ENCODE measurements around the gene DNAJC16. TPM values are rescaled to one million over a fixed set of nuclear protein-coding genes. Genes with fewer than 3 reads are reported as not detected.

The DNAJC16 gene
- total and polyA plus RNA-seq, 9 of the 15 experiments (the other 6 are each of a cell fraction or from before 2014, with no cell fraction given): 6.9 to 16.8 (median 12.8) TPM

GRCh38 chr1:15623435-15623834, 96.8 kb downstream of the DNAJC16 start:
- Histone ChIP-seq H3K27ac (ENCODE audit: extremely low read depth, low read depth, low read length) (no peak overlapping the region), H3K4me2 (ENCODE audit: insufficient read depth, low read length) (no peak overlapping the region), H3K9ac (ENCODE audit: insufficient read depth in 1 of 2, low read depth in 2 of 2, low read length in 2 of 2) (no peak overlapping the region), H3K4me1 (replicated peaks in 1 of 2; ENCODE audit: control insufficient read depth in 2 of 2, insufficient read depth in 2 of 2, low read length in 2 of 2) (peaks cover 26 to 70% of the 10 kb centered on the region in 2 experiments), H3K9me1 (ENCODE audit: control insufficient read depth, insufficient read depth, low read length) (no peaks in the 10 kb centered on the region), H4K20me1 (replicated peaks; ENCODE audit: control insufficient read depth, insufficient read depth, low read length) (0 out of 2 replicates have a peak, but pooled peaks cover 4% of the 10 kb centered on the region), H3K4me3 (no peak overlapping the region), H3K9me3 (replicated peaks; ENCODE audit: control insufficient read depth, insufficient read depth, low read depth, low read length) (no peaks in the 10 kb centered on the region), H3K79me2 (ENCODE audit: control insufficient read depth, insufficient read depth, low read length) (peaks cover 100% of the 10 kb centered on the region), H3K36me3 (ENCODE audit: control insufficient read depth, insufficient read depth, low read length) (peaks cover 63% of the 10 kb centered on the region), H3K27me3 (ENCODE audit: control insufficient read depth in 2 of 2, insufficient read depth in 2 of 2, low read length in 2 of 2) (no peaks in the 10 kb centered on the region), H2AFZ (ENCODE audit: low read depth, low read length) (no peak overlapping the region)
- POLR2A ChIA-PET: no interaction called here
- whole genome bisulfite sequencing (ENCODE audit: insufficient coverage, low coverage, missing lambda C conversion rate): 91% methylated on average over 6 of the region's 6 CpGs
- no peak for DNase-seq (ENCODE audit: extremely low read depth in 1 of 4, low spot score in 3 of 4)
- in situ Hi-C loops (cut with MboI) (no loop called here), intact Hi-C loops (cut with micrococcal nuclease) (loop anchor here (5.0 kb wide), 1 partner anchor 81 kb away; no protein-coding TSS in a partner anchor)
- no peak for ATAC-seq
- BruUV-seq (replicated peaks): no TSS peak
- CTCF ChIA-PET (ENCODE audit: low intra/inter-chr PET ratio): interaction anchor here (0.6 kb wide), 1 partner anchor 29 kb away, joined by 3 read pairs; no protein-coding TSS in a partner anchor
- FAIRE-seq: no peak
- no peak for TF ChIP-seq CREB1 (IDR thresholded peaks at IDR 0.05)
- TF ChIP-seq CREB1 (CRISPR knock-in tag; IDR thresholded peaks at IDR 0.05): no peak
- TF ChIP-seq, protein P1, sequence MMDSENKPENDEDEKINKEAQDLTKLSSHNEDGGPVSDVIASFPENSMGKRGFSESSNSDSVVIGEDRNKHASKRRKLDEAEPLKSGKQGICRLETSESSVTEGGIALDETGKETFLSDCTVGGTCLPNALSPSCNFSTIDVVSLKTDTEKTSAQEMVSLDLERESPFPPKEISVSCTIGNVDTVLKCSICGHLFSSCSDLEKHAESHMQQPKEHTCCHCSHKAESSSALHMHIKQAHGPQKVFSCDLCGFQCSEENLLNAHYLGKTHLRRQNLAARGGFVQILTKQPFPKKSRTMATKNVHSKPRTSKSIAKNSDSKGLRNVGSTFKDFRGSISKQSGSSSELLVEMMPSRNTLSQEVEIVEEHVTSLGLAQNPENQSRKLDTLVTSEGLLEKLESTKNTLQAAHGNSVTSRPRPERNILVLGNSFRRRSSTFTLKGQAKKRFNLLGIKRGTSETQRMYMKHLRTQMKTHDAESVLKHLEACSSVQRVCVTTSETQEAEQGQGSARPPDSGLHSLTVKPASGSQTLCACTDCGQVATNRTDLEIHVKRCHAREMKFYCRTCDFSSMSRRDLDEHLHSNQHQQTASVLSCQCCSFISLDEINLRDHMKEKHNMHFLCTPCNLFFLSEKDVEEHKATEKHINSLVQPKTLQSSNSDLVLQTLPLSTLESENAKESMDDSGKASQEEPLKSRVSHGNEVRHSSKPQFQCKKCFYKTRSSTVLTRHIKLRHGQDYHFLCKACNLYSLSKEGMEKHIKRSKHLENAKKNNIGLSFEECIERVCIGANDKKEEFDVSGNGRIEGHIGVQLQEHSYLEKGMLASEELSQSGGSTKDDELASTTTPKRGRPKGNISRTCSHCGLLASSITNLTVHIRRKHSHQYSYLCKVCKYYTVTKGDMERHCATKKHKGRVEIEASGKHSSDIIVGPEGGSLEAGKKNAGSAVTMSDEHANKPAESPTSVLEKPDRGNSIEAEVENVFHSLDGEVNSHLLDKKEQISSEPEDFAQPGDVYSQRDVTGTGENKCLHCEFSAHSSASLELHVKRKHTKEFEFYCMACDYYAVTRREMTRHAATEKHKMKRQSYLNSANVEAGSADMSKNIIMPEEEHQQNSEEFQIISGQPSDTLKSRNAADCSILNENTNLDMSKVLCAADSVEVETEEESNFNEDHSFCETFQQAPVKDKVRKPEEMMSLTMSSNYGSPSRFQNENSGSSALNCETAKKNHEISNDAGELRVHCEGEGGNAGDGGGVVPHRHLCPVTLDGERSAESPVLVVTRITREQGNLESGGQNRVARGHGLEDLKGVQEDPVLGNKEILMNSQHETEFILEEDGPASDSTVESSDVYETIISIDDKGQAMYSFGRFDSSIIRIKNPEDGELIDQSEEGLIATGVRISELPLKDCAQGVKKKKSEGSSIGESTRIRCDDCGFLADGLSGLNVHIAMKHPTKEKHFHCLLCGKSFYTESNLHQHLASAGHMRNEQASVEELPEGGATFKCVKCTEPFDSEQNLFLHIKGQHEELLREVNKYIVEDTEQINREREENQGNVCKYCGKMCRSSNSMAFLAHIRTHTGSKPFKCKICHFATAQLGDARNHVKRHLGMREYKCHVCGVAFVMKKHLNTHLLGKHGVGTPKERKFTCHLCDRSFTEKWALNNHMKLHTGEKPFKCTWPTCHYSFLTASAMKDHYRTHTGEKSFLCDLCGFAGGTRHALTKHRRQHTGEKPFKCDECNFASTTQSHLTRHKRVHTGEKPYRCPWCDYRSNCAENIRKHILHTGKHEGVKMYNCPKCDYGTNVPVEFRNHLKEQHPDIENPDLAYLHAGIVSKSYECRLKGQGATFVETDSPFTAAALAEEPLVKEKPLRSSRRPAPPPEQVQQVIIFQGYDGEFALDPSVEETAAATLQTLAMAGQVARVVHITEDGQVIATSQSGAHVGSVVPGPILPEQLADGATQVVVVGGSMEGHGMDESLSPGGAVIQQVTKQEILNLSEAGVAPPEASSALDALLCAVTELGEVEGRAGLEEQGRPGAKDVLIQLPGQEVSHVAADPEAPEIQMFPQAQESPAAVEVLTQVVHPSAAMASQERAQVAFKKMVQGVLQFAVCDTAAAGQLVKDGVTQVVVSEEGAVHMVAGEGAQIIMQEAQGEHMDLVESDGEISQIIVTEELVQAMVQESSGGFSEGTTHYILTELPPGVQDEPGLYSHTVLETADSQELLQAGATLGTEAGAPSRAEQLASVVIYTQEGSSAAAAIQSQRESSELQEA (IDR thresholded peaks at IDR 0.05; ENCODE audit: low read depth): no peak
- TF ChIP-seq, protein P2, sequence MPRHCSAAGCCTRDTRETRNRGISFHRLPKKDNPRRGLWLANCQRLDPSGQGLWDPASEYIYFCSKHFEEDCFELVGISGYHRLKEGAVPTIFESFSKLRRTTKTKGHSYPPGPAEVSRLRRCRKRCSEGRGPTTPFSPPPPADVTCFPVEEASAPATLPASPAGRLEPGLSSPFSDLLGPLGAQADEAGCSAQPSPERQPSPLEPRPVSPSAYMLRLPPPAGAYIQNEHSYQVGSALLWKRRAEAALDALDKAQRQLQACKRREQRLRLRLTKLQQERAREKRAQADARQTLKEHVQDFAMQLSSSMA (CRISPR knock-in tag; IDR thresholded peaks at IDR 0.05): no peak
- no peak for TF ChIP-seq ZNF232 (CRISPR knock-in tag; IDR thresholded peaks at IDR 0.05)
- no peak for TF ChIP-seq NFIX (CRISPR knock-in tag; IDR thresholded peaks at IDR 0.05; ENCODE audit: low read depth)
- TF ChIP-seq NELFE (IDR thresholded peaks at IDR 0.05; ENCODE audit: insufficient read depth, insufficient read length): no peak
- TF ChIP-seq RBM25 (IDR thresholded peaks at IDR 0.05; ENCODE audit: low read depth, low read length, severe bottlenecking): peak; percentile 58
- TF ChIP-seq ZNF121 (CRISPR knock-in tag; conservative IDR thresholded peaks at IDR 0.05): peak; percentile 57; the same call in 1 of the 2 replicates

Measured in K562 (cell line).